NCI-H2107 treated with DMSO at 0.1 percent for 48 hours (cell line): Measurements from ENCODE around the gene CTXND1.
A peak's percentile ranks its signal among the peaks of the same experiment; 100 is the strongest.

Experiments used
- DNase-seq: peaks from one replicate; lab custom pipeline; 2025; ENCODE audit not compliant: unreplicated experiment; lab: John Stamatoyannopoulos, UW

Gene CTXND1

DNA sequence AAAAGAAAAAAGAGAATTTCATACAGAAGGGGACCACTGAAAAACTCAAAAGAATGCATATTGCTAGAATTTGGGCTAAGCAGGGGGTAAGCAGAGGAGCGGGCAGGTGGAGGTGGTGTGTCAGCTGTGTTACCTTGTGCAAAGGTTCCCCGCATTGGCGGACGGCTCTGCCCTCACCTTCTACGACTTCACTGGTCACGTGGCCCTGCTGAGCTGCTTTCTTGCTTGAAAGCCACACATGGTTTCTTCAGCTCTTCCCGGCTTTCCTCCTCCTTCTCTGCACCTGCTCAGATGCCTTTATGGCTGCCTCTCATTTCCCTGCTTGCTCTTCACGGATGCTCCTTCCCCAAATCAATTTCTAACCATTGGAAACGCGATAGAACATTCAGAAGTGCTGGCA, 68.7 kb downstream of the CTXND1 start:
- DNase-seq = no peak

DNA sequence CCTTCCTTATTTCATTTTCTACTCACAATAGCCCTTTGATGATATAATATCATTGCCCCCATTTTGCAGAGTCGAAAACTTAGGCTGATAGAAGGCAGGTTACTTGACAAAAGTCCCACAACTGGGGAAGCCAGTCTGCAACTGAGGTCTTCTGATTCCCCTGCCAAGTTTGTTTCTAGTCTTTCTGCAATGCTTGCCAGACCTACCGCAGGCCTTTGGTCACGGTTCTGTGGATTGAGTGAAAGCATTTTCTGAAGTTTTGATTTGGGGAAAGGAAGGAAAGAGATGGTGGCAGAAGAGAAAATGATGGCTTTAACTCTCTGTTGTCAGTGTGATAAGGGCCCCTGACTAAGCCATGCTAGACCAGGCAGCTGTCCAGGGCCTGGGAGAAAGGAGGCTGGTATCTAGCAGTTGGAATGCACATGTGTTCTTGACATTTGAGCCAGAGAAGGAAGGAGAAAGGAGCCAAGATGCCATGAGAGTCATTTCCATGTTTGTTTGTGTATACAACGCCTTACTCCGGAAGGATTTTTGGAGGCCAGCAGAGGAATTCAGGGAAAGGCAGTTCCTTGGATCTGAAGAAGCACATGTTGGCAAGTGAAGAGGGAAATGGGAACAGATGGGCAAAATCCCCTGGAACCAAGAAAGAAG, 69.3 kb downstream of the CTXND1 start:
- no peak for DNase-seq

DNA sequence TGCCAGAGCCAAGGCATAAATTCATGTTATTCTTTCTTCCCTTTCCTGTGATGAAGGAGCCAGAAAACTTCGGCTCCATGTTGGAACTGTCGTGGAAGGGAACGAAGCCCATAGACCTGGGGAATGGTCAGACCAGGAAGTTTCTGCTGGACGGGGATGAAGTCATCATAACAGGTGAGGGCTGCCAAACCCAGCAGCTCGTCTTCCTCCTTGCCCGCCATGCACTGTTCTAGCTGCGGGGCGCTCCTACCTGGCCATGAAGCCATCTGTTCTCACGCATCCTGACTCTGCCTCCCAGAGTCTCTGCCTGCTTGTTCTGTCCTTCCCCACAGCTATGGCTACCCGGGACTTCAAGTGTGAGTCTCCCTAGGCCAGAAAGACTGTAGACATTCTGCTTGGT, 71.0 kb downstream of the CTXND1 start:
- no peak for DNase-seq

DNA sequence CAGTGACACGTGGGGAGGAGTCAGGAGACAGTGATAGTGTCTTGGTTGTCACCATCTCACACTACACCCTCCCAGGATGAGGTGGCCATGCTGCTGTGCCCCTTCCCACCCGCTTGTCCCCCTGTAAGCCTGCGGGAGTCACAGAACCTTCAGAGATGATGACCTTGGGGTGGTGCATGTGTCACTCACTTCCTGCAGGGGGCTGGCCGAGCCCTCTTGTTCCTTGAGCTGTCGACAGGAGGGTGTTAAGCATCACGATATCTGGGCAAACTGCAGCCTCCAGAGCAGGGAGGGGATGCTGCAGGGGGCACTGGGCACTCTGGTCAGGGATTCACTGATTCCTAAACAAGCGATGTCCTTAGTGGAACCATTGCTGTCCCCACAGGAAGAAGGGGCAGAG, 71.5 kb downstream of the CTXND1 start:
- DNase-seq = no peak

DNA sequence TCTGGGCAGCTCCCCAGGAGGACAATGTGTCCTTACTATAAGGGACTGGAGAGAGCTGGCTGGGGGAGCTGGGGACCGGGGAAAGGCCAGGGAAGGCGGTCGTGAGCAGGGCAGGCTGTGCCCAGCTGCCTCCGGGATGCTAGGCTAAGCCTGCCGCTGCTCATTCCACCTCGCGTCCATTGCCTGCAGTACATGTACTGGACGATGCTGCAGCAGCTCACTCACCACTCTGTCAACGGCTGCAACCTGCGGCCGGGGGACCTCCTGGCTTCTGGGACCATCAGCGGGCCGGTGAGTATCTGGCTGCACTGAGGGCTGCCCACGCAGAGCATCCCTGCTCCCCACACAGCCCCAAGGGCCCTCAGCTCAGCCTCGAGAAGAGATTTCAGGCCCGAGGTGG, 72.1 kb downstream of the CTXND1 start:
- DNase-seq = no peak

DNA sequence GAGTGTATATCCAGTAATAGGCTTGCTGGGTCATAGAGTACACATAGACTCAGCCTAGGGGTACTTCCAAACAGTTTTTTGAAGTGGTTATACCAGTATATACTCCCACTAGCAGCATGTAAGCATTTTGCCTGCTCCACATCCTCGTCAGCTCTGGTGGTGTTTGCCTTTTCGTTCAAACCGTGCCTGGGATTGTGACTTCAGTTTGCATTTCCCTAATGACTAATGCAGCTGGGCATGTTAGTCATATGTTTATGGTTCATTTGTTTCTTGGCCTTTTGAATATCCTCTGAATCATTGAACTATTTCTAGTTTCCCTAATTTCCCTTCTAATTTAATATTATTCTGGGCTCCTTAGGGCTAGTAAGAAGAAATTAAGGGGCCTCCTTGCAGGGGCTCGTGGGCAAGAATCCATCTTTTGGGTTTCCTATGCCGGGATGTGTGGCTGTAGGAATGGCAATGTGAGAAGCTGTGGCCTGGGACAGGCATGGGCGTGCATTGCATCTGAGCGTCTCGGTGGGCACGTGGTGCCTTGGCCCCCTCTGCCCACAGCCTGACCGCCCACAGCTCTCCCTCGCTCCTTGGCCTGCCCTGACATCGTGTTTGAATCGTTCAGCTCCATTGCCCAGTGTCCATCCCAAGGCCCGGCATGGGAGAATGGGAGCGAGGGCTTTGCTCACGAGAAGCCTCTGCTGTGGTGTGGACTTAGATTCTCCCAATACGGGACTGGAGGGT, 72.8 kb downstream of the CTXND1 start:
- no peak for DNase-seq

DNA sequence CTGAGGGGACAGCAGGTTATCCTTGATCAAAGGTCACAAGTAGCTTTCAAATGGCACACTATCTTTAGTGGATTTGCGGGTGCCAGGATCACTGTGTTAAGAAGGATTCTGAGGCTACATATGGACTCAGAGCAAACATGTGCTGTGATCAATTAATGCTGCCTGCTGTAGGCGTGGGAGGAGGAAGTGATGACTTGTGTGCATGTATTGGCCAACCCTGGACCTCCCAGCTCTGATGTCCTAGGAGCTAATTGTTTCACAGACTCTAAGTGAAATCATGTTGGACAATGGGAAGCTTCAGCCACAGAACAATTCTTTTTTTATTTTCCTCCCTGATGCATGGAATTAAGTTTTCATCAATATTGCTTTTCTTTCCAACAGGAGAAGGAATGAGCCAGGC, 74.9 kb downstream of the CTXND1 start:
- DNase-seq = no peak

DNA sequence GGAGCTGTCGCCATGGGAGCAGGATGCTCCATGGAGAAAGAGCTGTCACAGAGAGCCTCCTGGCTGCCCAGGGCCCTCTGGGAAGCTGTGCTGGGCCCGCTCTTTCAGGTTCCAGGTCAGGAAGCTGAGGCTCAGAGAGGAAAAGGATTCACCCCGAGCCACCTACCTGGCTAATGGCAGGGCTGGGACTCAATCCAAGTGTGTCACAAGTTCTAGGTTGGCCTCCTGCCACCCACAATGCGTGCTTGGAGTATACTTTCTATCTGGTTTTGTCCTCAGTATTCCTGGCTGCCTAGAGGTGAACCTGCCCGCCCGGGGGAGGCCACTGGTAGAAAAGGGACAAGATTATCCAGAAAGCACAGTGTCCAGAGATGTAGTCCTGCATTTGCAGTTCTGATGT, 75.6 kb downstream of the CTXND1 start:
- DNase-seq = no peak

DNA sequence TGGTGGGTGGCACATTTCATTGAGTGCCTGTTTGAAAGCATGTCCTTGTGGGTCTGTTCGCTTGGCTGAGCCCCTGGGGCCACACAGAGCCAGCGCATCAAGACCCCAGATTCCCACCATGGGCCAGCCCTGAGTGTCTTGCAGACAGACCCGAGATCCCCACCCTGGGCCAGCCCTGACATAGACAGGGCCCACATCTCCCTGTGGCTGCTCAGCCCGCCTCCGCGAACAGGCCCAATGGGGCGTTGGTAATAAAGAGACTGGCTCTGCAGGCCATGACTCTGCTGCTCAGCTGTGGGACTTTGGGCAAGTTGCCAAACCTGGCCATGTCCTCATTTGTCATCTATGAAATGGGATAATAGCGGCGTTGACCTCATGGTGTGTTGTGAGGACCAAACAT, 76.6 kb downstream of the CTXND1 start:
- DNase-seq = no peak

DNA sequence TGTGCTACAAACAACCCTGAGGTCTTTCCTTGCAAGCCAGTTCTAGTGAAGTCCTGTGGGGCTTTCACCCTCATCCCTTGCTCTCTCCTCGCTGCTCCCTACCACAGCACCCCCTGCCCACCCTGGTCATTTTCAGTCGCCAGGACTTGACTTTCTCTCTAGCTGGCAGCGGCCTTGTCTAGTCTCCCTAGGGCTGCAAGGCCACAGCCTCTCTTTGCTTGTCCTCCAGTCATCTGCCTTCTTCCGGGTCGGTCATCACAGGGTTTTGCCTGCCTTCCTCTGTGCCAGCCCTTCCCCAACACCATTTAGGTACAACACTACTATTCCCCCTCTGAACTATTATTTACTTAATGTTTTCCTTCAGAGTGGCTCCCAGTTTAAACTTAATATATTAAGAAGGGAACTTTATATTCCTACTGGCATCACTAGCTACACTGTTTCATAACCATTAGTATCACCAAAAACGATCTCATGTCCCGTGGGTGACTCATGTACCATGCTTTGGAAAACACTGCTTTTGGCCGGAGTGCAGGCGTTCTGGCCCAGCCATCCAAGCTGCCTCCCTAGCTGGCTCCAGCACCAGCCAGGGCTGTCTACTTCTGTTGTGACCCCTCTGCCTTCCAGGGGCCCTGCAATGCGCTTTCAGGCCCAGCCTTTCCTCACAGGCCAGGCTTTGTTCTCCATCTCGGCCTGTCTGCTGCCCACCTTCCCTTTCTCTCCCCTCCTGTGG, 77.8 kb downstream of the CTXND1 start:
- no peak for DNase-seq

DNA sequence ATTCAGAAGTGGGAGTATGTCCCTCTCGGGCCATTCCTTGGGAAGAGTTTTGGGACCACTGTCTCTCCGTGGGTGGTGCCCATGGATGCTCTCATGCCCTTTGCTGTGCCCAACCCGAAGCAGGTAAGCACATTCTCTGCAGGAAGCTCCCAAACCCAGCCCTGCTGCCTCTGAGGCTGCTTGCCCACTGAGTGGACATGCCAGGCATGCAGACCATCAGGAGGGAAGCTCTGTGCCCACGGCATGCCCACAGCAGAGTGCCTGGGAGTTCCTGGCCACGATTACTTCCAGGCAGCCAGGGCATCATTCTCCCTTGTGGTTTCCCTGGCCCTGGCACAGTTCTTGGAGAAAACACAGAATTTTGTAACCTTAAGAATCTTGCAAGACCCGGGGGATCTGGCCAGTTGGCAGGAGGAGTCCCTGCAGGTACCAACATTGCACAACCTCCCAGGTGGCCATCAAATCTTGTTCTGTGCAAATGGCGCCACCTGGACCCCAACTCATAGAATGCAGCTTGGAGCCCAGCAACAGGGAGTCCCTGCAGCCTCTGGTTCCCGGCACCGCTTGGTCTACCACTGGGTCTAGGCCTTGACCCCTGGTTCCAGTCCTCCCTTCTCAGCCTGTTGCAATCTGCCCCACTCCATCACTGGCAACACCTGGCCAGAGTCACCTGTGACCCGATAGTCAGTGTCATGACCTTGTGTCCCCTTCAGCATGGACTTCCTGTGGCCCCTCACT, 78.8 kb downstream of the CTXND1 start:
- DNase-seq = peak; percentile 24

DNA sequence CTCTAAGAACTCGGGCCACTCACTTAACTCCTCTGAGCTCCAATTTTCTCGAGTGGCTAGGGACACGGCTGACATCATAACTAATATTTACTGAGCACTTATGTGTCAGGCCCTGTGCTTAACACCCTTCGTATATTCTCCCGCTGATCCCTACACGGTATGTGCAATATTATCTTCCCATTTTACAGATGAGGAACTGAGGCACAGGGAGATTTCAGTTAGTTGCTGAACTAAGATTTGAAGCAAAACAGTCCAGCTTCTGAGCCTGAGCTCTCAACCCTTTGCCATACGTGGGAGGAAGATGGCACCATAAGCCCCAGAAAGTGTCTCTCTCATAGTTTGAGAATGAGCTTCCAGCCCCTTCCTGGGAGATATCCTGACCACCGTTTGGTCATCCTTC, 79.6 kb downstream of the CTXND1 start:
- no peak for DNase-seq

DNA sequence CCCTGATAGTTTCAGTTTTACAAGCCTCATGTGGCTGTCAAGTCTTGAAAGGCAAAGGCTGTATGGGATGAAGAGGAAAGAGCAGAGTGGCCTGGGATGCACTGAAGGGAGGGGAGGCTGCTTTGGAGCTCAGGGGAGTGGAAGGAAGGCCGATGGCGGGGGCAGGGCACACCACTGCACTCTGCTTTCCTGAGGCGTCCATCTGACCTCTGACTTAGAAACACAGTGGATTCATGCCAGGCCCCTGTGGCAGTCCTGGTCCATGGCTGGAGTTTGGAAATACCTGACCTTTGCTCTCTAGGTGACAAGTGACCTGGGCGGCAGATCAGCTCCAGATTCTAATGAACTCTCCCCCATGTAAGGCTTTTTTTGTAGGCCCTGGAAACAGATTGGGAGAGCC, 80.2 kb downstream of the CTXND1 start:
- no peak for DNase-seq

DNA sequence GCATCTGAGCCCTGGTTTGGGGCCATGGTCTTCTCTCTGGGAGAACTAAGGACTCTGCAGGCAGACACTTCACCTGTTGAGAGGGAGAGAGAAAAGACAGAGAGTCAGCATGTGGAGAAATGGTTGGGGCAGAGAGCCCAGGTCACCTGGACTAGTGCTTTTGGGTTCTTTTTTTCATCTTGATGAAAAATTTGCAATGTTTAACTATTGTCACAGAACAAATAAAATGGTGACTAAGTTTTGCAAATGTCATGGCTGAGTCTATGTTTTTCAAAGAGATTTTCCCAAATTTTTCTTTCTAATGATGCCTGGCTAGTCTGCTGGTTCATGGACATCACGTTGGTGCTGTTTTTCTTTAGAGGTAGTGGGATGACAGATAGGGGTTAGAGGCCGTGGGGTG, 81.4 kb downstream of the CTXND1 start:
- DNase-seq = no peak

DNA sequence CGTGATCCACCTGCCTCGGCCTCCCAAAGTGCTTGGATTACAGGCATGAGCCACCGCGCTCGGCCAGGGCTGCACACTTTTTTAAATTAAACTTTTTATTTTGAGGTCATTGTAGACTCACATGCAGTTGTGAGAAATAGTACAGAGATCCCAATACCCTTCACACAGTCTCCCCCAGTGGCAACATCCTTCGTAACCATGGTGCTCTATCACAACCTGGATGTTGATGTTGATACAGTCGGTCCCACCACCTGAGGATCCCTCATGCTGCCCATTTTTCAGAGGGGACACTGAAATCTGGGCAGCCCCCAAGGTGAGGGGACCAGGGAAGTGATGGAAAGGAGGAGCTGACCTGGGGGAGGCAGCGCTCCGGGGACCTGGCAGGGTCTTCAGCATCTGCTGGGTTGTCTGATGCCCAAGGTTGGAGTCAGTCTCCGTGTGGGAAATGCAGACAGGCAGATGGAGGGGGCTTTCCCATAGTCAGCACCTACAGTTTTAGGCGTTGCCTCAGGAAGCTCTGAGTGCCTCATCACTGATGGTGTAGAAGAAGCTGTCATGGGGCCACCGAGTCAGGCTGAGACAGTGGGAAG, 82.2 kb downstream of the CTXND1 start:
- DNase-seq = no peak

DNA sequence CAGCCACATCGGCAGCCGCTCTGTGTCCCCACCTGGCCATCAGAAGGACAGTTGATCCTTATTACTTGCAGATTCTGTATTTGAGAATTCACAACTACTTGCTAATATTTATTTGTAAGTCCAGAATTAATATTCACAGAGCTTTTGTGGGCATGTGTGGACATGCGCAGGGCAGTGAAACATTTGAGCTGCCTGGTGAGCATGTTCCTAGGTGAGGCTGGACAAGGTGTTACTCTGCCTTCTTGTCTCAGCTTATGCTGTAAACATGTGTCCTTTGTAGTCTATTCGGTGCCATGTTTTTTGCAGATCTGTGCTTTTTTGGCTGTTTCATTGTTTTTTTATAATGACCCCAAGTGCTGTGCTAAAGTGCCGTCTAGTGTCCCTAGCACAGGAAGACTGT, 83.6 kb downstream of the CTXND1 start:
- DNase-seq = no peak

DNA sequence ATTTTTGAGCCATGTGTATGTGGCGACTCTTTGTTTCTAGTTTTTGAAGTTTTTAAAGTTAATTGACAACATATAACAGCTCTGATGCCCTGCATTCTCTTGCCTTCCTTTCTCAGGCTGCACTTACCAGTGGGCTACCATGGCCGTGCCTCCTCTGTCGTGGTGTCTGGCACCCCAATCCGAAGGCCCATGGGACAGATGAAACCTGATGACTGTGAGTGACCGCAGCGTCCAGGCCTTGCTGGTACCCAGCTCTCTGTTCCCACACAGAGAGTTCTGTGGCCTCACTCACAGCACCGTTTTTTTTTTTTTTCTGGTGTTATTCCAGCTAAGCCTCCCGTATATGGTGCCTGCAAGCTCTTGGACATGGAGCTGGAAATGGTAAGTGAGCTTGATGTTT, 84.1 kb downstream of the CTXND1 start:
- DNase-seq = no peak

DNA sequence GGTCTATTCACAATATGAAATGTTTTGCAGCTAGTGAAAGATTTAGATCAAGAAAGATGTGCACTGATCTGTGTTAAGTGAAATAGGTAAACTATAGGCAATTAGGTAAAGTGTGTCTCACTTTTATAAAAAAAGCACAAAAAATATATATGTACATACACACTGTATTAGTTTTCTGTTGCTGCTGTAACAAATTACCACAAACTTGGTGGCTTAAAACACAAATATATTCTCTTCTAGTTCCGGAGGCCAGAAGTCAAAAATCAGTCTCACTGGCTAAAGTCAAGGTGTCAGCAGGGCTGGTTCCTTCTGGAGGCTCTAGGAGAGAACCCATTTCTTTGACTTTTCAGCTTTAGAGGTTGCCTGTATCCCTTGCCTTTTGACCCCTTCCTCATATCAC, 88.1 kb downstream of the CTXND1 start:
- DNase-seq = no peak

DNA sequence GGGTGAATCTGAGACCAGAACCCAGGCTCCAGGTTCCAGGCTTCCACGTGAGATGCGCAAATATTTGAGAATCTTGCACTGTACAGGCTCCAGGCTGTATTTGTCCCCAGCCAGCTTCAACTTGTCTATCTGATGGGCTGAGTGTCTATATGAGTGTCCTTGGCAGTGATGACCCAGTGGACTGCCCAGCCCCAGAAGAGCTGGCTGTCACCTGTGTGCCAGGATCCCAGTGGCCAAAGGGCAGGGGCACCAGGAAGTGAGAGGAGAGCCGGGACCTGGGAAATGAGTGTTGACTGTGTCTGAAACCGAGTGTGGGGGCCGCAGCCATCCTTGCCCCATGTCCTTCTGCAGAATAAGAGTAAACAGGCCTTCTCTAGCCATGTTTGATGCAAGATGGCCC, 88.8 kb downstream of the CTXND1 start:
- no peak for DNase-seq

DNA sequence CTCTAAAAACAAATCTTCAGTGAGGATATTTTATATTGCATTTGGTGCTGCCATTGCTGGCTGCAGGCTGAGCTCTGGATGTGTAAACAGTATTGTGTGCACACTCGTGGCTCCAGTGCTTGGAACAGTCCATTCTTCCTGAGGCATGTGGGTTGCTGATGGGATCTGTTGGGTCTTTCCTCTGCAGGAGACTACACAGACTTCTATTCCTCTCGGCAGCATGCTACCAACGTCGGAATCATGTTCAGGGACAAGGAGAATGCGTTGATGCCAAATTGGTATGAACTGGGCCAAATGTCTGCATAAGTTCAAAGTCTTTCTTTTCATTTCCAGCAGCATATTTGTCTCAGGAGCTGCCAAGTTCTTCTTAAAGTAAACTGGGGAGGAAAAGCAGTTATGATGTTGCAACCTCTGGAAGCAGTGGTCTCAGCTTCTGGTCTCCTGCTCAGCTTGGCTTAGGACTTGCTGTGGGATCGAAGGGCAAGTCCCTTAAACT, 89.9 kb downstream of the CTXND1 start:
- no peak for DNase-seq

DNA sequence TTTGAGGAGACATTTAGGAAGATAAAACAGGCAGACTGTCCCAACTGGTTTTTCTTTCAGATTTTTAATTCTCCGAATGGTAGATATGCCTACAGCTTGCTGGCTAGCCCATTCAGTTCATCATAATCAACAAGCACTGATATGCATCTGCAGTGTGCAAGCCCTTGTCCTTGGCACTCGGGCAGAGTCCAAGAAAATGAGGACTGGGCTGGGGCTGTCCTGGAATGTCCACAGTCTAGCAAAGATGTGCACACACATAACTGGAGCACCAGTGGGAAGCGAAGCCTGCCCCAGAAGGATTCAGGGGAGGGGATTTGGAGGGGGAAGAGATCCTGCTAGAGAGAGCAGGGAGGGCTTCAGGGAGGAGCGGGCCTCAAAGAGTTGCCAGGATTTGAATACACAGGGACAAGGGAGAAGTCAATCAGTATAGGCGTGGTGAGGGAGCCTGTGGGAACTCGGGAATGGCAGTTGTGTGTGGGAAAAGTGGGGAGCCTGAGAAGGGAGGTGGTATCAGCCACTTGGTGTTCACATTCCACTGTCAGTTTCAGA, 90.5 kb downstream of the CTXND1 start:
- DNase-seq = no peak
